Retinal pigment epithelial cell (primary cell): ENCODE results near the gene SLC22A7.
A peak's percentile ranks its signal among the peaks of the same experiment; 100 is the strongest.

Experiments used
- DNase-seq: peaks from one replicate; pipeline ENCODE4 v3.0.0-alpha.2; 2010; ENCODE audit warnings: low read depth
- H3K4me3 ChIP-seq: 2 replicates; pipeline ENCODE4 v1.5.1; 2011; ENCODE audit warnings: mild to moderate bottlenecking, low read length, control low read depth, moderate library complexity
- TF ChIP-seq, protein P1 (sequence below): conservative IDR thresholded peaks from 2 replicates; pipeline ENCODE4 v1.5.1; 2011; ENCODE audit warnings: low read depth, low read length, control low read depth, inconsistent platforms

The SLC22A7 gene

DNA sequence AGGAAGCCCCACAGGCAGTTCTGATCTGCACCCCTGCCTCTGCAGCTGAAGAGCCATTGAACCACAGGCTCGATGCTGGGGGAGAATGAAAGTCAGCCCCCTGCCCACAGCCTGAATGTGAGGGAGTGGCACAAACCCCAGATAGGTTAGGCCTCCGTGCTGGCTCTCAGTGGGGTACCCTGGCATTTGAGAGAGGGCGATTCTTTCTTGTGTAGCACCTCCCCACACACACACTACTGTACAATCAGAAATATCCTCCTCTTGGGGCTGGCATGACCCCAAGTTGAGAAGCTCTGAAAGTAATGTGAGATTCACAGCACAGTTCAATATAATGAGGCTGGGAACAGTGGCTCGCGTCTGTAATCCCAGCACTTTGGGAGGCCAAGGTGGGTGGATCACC, 36.9 kb upstream of the SLC22A7 start:
- DNase-seq, result no peak
- TF ChIP-seq, protein P1, sequence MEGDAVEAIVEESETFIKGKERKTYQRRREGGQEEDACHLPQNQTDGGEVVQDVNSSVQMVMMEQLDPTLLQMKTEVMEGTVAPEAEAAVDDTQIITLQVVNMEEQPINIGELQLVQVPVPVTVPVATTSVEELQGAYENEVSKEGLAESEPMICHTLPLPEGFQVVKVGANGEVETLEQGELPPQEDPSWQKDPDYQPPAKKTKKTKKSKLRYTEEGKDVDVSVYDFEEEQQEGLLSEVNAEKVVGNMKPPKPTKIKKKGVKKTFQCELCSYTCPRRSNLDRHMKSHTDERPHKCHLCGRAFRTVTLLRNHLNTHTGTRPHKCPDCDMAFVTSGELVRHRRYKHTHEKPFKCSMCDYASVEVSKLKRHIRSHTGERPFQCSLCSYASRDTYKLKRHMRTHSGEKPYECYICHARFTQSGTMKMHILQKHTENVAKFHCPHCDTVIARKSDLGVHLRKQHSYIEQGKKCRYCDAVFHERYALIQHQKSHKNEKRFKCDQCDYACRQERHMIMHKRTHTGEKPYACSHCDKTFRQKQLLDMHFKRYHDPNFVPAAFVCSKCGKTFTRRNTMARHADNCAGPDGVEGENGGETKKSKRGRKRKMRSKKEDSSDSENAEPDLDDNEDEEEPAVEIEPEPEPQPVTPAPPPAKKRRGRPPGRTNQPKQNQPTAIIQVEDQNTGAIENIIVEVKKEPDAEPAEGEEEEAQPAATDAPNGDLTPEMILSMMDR, result no peak
- H3K4me3 ChIP-seq, result no peak overlapping the region

DNA sequence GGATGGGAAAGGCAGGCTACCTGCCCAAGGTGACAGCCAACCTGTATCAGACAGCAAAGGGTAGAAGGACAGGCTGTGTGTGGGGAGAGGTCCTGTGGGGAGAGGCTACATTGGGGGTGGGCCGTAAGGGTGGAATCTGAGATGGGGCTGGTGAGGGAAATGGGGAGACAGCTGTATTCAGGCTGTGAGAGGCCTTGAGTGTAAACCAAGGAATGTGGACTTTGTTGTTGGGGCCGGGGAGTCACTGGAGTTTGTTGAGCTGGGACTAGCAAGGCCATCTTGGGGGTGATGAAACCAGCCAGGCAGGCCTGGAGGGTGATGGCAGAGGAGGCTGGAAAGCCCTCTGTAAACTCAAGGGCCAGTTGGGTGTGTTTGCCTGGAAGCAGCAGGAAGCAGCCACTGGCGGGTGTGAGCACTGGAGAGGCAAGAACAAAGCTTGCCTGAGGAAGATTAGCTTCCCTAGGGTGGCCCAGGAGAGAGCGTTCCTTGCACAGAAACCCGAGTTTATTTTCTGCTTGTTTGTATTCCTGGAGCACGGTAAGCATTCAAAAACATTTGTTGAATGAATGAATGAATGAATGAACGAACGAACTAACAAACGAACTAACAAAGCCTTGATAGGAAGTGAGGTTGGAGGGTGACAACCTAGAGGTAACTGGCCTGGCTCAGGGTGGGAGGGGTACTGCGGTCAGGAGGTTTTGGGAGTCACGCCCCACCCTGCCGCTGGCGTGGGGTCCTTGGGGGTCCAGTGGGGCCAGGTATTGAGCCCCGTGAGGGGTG, 35.9 kb upstream of the SLC22A7 start:
- no peak for DNase-seq
- TF ChIP-seq, protein P1, result no peak
- no peak overlapping the region for H3K4me3 ChIP-seq

DNA sequence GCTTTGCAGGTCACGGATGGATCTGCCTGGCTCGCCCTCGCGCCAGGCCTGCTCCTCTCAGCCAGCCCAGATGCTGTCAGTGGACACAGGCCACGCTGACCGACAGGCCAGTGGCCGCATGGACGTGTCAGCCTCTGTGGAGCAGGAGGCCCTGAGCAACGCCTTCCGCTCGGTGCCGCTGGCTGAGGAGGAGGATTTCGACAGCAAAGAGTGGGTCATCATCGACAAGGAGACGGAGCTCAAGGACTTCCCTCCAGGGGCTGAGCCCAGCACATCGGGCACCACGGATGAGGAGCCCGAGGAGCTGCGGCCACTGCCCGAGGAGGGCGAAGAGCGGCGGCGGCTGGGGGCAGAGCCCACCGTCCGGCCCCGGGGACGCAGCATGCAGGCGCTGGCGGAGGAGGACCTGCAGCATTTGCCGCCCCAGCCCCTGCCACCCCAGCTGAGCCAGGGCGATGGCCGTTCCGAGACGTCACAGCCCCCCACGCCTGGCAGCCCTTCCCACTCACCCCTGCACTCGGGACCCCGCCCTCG, 35.2 kb upstream of the SLC22A7 start:
- TF ChIP-seq, protein P1, result no peak
- DNase-seq, result no peak
- H3K4me3 ChIP-seq, result no peak overlapping the region

DNA sequence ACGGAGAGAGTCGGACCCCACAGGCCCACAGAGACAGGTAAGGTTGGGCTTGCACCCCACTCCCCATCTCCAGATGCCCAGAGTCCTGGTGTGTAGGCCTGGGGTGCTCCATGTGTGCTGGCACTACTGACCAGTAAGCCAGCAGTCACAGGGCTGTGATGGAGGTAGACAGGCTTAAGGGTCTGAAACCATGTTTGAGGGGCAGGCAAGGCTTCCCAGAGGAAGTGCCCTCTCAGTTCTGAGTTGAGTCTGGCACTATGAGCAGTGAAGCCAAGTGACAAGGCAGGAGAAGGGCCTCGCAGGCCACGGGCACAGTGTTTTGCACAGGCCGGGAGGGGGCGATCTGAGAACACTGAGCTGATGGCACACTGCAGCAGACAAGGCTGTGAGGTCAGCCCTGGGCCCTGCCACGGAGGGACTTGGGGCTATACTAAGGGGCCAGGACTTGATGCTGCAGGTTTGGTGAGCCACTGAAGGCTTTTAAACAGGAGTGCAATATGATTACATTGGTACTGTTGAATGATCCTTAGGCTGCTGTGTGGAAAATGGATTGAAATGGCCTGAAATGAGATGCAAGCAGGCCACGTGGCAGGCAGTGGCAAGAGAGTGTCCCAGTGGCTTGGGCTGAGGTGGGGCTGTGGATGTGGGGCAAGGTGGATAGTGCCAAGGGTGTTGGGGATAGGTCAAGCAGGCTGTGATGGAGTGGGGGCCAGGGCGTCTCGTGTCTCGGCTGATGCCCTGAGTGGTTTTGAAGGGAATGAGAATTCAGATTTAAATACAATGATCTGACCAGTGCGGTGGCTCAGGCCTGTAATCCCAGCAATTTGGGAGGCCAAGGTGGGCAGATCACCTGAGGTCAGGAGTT, 34.5 kb upstream of the SLC22A7 start:
- no peak for DNase-seq
- no peak overlapping the region for H3K4me3 ChIP-seq
- TF ChIP-seq, protein P1, result peak; percentile 83

DNA sequence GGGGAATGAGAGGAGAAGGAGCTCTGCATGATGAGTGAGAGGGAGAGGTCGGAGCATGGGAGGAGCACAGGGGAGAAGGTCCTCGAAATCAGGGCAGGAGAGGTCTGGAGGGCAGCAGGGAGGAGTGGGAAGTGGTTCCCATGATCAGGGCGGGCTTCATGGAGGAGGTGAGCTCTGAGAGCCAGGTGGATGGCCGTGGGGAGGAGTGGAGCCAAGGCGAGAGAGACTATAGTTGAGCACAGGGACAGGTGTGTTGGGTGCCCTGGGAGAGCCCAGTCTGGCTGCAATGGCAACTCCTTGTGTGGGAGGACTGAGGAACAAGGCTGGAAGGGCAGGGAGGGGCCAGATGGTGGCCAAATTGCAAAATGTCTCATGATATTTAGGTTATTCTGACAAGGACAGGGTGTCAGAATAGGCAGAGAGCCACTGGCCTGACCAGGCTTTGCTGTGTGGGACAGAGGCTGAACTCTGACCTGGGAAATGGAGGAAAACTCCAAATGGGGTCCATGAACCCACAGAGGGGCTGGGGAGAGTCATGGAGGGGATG, 33.4 kb upstream of the SLC22A7 start:
- TF ChIP-seq, protein P1, result no peak
- DNase-seq, result no peak
- H3K4me3 ChIP-seq, result no peak overlapping the region

DNA sequence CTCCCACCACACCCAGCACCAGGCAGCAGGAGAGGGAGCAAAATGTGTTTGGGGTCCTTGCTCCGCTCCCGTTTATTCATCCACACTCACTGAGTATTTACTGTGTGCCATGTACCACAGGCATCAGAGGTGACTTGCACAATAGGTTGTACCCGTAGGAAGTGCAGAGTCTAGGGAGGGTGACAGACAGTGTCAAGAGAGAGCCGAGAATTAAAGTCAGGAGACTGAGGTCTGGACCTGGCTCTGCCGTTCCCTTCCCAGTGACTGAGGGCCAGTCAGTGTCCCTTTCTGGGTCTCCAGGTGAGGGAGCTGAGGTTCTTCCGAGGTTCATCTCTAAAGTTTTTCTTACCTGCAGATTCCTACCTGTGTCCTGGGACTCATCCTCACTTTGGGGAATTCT, 32.5 kb upstream of the SLC22A7 start:
- TF ChIP-seq, protein P1, result no peak
- no peak for DNase-seq
- no peak overlapping the region for H3K4me3 ChIP-seq
